HEK293T (cell line): Measurements from ENCODE around the gene PLEKHG4.

ENCODE experiments used
- FOXA1 ChIP-seq: fragments of 450-650 bp; IDR thresholded peaks from 2 replicates; pipeline ENCODE4 v1.6.1; 2016; ENCODE audit warnings: mild to moderate bottlenecking
- SP1 ChIP-seq: fragments of 450-650 bp; IDR thresholded peaks from 2 replicates; pipeline ENCODE4 v1.6.1; 2017
- SUZ12 ChIP-seq: fragments of 450-650 bp; IDR thresholded peaks from 2 replicates; pipeline ENCODE4 v1.6.1; 2016; ENCODE audit warnings: mild to moderate bottlenecking
- TARDBP ChIP-seq: fragments of 450-650 bp; IDR thresholded peaks from 2 replicates; pipeline ENCODE4 v1.6.1; 2016

GRCh38 chr16:67277999-67278772, 1.1 kb upstream of the PLEKHG4 start:
- TF ChIP-seq TARDBP: no peak
- no peak for TF ChIP-seq FOXA1
- no peak for TF ChIP-seq SUZ12
- no peak for TF ChIP-seq SP1
